ENCODE results near the gene ATXN10. TPM values are rescaled to one million over a fixed set of nuclear protein-coding genes. Genes with fewer than 3 reads are reported as not detected.
A peak's percentile ranks its signal among the peaks of the same experiment; 100 is the strongest.

Gene ATXN10
- total and polyA plus RNA-seq, 2 donors (not counting 1 experiment from before 2014, with no cell fraction given): 164 to 350 TPM

GRCh38 chr22:45848904-45849303 lies 177.3 kb downstream of the ATXN10 start:
- no peaks in the 10 kb centered on the region for H3K79me2 ChIP-seq (ENCODE audit: control insufficient read depth, insufficient read depth, low read length)
- DNase-seq (ENCODE audit: low read depth in 2 of 2): no peak
- H2AFZ ChIP-seq (ENCODE audit: low read length): no peak overlapping the region
- TF ChIP-seq CTCF (conservative IDR thresholded peaks at IDR 0.05 in 1 of 2, IDR thresholded peaks at IDR 0.05 in 1 of 2; ENCODE audit: low read depth in 1 of 2, low read length in 2 of 2) (no peak), EZH2 (IDR thresholded peaks at IDR 0.05; ENCODE audit: low read length, missing control alignments) (no peak)
- no peaks in the 10 kb centered on the region for H3K27me3 ChIP-seq (ENCODE audit: control insufficient read depth, insufficient read depth, low read length)
- H3K4me3 ChIP-seq (replicated peaks in 1 of 4; ENCODE audit: control extremely low read depth in 1 of 4, insufficient read depth in 1 of 4, low read depth in 3 of 4, low read length in 4 of 4): no peak overlapping the region
- H4K20me1 ChIP-seq (ENCODE audit: control insufficient read depth, extremely low read depth, insufficient read depth, low read length): no peaks in the 10 kb centered on the region
- H3K9me3 ChIP-seq (ENCODE audit: control insufficient read depth, insufficient read depth, low read depth, low read length): peaks cover 2% of the 10 kb centered on the region
- H3K36me3 ChIP-seq (ENCODE audit: control insufficient read depth, insufficient read depth, low read length): peaks cover 13% of the 10 kb centered on the region
- H3K4me1 ChIP-seq (ENCODE audit: control insufficient read depth, extremely low read depth, insufficient read depth, low read length): no peaks in the 10 kb centered on the region
- H3K27ac ChIP-seq (ENCODE audit: insufficient read depth, low read length): no peak overlapping the region
- H3K9ac ChIP-seq (ENCODE audit: insufficient read depth, low read length): no peak overlapping the region
- no peak overlapping the region for H3K4me2 ChIP-seq (ENCODE audit: extremely low read depth, insufficient read depth, low read length)

- Histone ChIP-seq H3K4me2 (ENCODE audit: extremely low read depth, insufficient read depth, low read length) (no peak overlapping the region), H3K4me3 (replicated peaks in 1 of 4; ENCODE audit: control extremely low read depth in 1 of 4, insufficient read depth in 1 of 4, low read depth in 3 of 4, low read length in 4 of 4) (no peak overlapping the region), H3K4me1 (ENCODE audit: control insufficient read depth, extremely low read depth, insufficient read depth, low read length) (no peaks in the 10 kb centered on the region), H3K79me2 (ENCODE audit: control insufficient read depth, insufficient read depth, low read length) (no peaks in the 10 kb centered on the region), H3K27me3 (ENCODE audit: control insufficient read depth, insufficient read depth, low read length) (no peaks in the 10 kb centered on the region), H3K36me3 (ENCODE audit: control insufficient read depth, insufficient read depth, low read length) (peaks cover 13% of the 10 kb centered on the region), H3K9ac (ENCODE audit: insufficient read depth, low read length) (no peak overlapping the region), H3K27ac (ENCODE audit: insufficient read depth, low read length) (no peak overlapping the region), H4K20me1 (ENCODE audit: control insufficient read depth, extremely low read depth, insufficient read depth, low read length) (no peaks in the 10 kb centered on the region), H3K9me3 (ENCODE audit: control insufficient read depth, insufficient read depth, low read depth, low read length) (peaks cover 2% of the 10 kb centered on the region), H2AFZ (ENCODE audit: low read length) (no peak overlapping the region)
- peak in 1 of 2 donors; percentile 14 for DNase-seq (ENCODE audit: low read depth in 2 of 2)
- no peak for TF ChIP-seq CTCF (conservative IDR thresholded peaks at IDR 0.05 in 1 of 2, IDR thresholded peaks at IDR 0.05 in 1 of 2; ENCODE audit: low read depth in 1 of 2, low read length in 2 of 2)
- TF ChIP-seq EZH2 (IDR thresholded peaks at IDR 0.05; ENCODE audit: low read length, missing control alignments): no peak
These were observed 181.2 kb downstream of the ATXN10 start for GRCh38 chr22:45852826-45853225.

- H3K27me3 ChIP-seq (ENCODE audit: control insufficient read depth, insufficient read depth, low read length): no peaks in the 10 kb centered on the region
- no peak overlapping the region for H3K9ac ChIP-seq (ENCODE audit: insufficient read depth, low read length)
- no peak overlapping the region for H2AFZ ChIP-seq (ENCODE audit: low read length)
- H3K79me2 ChIP-seq (ENCODE audit: control insufficient read depth, insufficient read depth, low read length): no peaks in the 10 kb centered on the region
- H3K4me2 ChIP-seq (ENCODE audit: extremely low read depth, insufficient read depth, low read length): no peak overlapping the region
- H3K4me1 ChIP-seq (ENCODE audit: control insufficient read depth, extremely low read depth, insufficient read depth, low read length): no peaks in the 10 kb centered on the region
- TF ChIP-seq CTCF (conservative IDR thresholded peaks at IDR 0.05 in 1 of 2, IDR thresholded peaks at IDR 0.05 in 1 of 2; ENCODE audit: low read depth in 1 of 2, low read length in 2 of 2): no peak
- TF ChIP-seq EZH2 (IDR thresholded peaks at IDR 0.05; ENCODE audit: low read length, missing control alignments): no peak
- peaks cover 9% of the 10 kb centered on the region for H3K36me3 ChIP-seq (ENCODE audit: control insufficient read depth, insufficient read depth, low read length)
- no peak overlapping the region for H3K27ac ChIP-seq (ENCODE audit: insufficient read depth, low read length)
- no peak for DNase-seq (ENCODE audit: low read depth in 2 of 2)
- H4K20me1 ChIP-seq (ENCODE audit: control insufficient read depth, extremely low read depth, insufficient read depth, low read length): no peaks in the 10 kb centered on the region
- no peak overlapping the region for H3K4me3 ChIP-seq (replicated peaks in 1 of 4; ENCODE audit: control extremely low read depth in 1 of 4, insufficient read depth in 1 of 4, low read depth in 3 of 4, low read length in 4 of 4)
- peaks cover 2% of the 10 kb centered on the region for H3K9me3 ChIP-seq (ENCODE audit: control insufficient read depth, insufficient read depth, low read depth, low read length)
These were observed 184.3 kb downstream of the ATXN10 start for GRCh38 chr22:45855961-45856360.

Measured in fibroblast of lung (primary cell).